Activated naive CD4-positive, alpha-beta T cell treated with anti-CD3 and anti-CD28 coated beads, Interleukin-2, amount 50 U/mL, for 72 hours (primary cell): ENCODE data around the gene ADARB2. TPM values are rescaled to one million over a fixed set of nuclear protein-coding genes. Genes with fewer than 3 reads are reported as not detected.
"Not testable (repeated sequence)": the region's sequence is repeated elsewhere in the genome, so short reads cannot be mapped to it uniquely, and the experiment has no call there.

Experiments
- ATAC-seq, 2 donors: fragments of 150-1000 bp; cut with Tn5 transposase; 2 replicates each; pipeline ENCODE4 v1.10.0; 2021; ENCODE audit warnings: mild to moderate bottlenecking in 2 of 2, moderate library complexity in 2 of 2
- DNase-seq, 2 donors: peaks; one replicate each; pipeline ENCODE4 v3.0.0; 2021 to 2022; ENCODE audit warnings: low spot score in 2 of 2
- H3K27ac Mint-ChIP-seq, 2 donors: one replicate each; pipeline ENCODE4 v1.8.0; 2022; ENCODE audit warnings: mild to moderate bottlenecking in 2 of 2, mixed read lengths in 2 of 2
- H3K36me3 Mint-ChIP-seq, 2 donors: one replicate each; pipeline ENCODE4 v1.8.0; 2022; ENCODE audit warnings: mixed read lengths in 2 of 2
- H3K9me3 Mint-ChIP-seq, 2 donors: one replicate each; pipeline ENCODE4 v1.8.0; 2022; ENCODE audit warnings: mixed read lengths in 2 of 2
- total RNA-seq, 2 donors: library from RNA; stranded (reverse); gene quantifications; one replicate each; pipeline ENCODE4 v1.2.3, GENCODE V29; 2022

ADARB2 gene
- total RNA-seq, 2 donors from 2014 or later: 0.27 TPM; not detected in 1

- DNase-seq: no peak
- Mint-ChIP-seq H3K27ac (no peak overlapping the region), H3K9me3 (peaks cover 0 to 3% of the 10 kb centered on the region in 2 donors), H3K36me3 (no peaks in the 10 kb centered on the region)
- no peak for ATAC-seq
Measured at GRCh38 chr10:1465993-1466764, 271.1 kb downstream of the ADARB2 start.

DNA sequence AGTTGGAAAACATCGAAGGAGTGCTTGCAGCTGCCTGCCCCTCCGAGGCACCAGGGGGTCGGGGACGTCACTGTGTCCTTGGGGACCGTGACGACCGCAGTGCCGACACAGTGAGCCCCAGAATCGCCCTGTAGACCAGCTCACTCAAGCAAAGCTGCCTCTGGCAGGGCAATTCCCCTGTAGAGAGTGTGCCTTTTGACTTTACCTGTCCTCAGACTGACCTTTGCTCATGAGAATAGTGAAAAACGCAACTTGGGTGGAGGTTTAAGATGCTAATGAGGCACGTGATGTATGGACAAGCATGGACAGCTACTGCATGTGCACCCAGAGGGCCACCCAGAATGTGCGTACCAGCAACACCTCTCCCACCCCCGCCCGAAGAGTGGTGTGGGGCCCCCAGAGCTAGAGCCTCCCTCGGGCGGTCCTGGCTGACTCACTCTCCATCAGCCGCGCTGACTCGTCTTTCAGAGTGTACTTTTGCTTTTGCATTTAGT is 271.9 kb downstream of the ADARB2 start:
- H3K27ac Mint-ChIP-seq: no peak overlapping the region
- DNase-seq: no peak
- no peaks in the 10 kb centered on the region for H3K36me3 Mint-ChIP-seq
- H3K9me3 Mint-ChIP-seq: peaks cover 0 to 3% of the 10 kb centered on the region in 2 donors
- peak in 1 of 2 donors; percentile 28 for ATAC-seq

- DNase-seq (no peak), ATAC-seq (no peak)
- Mint-ChIP-seq H3K9me3 (peaks cover 0 to 3% of the 10 kb centered on the region in 2 donors), H3K27ac (no peak overlapping the region), H3K36me3 (no peaks in the 10 kb centered on the region)
Measured at GRCh38 chr10:1464881-1465417, 272.4 kb downstream of the ADARB2 start.

DNA sequence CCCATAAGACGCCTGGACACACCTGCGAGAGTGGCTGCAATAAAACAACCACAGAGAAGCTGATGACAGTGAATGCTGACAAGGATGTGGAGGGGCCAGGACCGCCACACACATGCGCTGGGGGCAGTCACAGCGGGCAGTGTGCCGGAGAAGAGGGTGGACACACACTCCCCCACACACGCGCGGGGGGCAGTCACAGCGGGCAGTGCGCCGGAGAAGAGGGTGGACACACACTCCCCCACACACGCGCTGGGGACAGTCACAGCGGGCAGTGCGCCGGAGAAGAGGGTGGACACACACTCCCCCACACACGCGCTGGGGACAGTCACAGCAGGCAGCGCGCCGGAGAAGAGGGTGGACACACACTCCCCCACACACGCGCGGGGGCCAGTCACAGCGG is 273.4 kb downstream of the ADARB2 start:
- H3K9me3 Mint-ChIP-seq, H3K36me3 Mint-ChIP-seq, H3K27ac Mint-ChIP-seq, ATAC-seq, DNase-seq: not testable (repeated sequence)

DNA sequence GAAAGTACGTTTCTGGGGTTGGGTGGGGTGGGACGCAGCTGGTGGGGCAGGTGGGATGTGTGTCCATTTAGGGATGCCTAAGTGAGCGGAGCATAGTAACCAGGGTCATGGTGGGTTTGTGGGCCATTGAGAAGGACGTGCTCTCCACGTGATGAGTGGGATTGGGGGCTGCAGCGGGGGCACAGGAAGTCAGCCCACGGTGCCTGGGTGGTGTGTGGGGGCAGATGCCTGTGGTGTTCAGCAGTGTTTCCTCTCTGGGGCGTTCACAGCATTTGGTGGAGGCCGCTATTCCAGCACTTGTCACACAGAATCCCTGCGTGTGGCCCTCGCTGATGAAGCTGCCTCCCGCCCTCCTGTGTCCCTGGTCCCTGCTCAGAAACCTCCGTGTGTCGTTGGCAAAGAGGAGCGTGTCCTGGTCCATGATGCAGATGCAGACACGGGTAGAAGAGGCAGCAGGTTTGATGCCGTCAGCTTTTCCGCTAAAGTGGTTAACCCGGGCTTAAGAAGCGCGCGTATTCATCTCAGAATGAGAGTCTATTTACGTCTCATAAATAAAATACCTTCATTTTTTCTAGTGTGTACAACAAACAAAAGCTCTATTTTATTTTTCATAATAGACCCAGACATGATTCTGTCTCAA is 274.2 kb downstream of the ADARB2 start:
- DNase-seq (no peak), ATAC-seq (no peak)
- no peaks in the 10 kb centered on the region for H3K36me3 Mint-ChIP-seq
- H3K9me3 Mint-ChIP-seq: peaks cover 0 to 3% of the 10 kb centered on the region in 2 donors
- H3K27ac Mint-ChIP-seq: no peak overlapping the region

- Mint-ChIP-seq H3K36me3 (no peaks in the 10 kb centered on the region), H3K27ac (no peak overlapping the region), H3K9me3 (peaks cover 0 to 3% of the 10 kb centered on the region in 2 donors)
- ATAC-seq: no peak
- DNase-seq: no peak
Measured at GRCh38 chr10:1462521-1462920, 274.8 kb downstream of the ADARB2 start.

- H3K9me3 Mint-ChIP-seq: peaks cover 0 to 3% of the 10 kb centered on the region in 2 donors
- DNase-seq (no peak), ATAC-seq (no peak)
- H3K36me3 Mint-ChIP-seq: no peaks in the 10 kb centered on the region
- no peak overlapping the region for H3K27ac Mint-ChIP-seq
Measured at GRCh38 chr10:1462032-1462431, 275.3 kb downstream of the ADARB2 start.

GRCh38 chr10:1461016-1461415 is 276.3 kb downstream of the ADARB2 start:
- Mint-ChIP-seq H3K27ac (no peak overlapping the region), H3K9me3 (peaks cover 0 to 3% of the 10 kb centered on the region in 2 donors), H3K36me3 (no peaks in the 10 kb centered on the region)
- ATAC-seq: no peak
- DNase-seq: no peak

- H3K9me3 Mint-ChIP-seq, H3K27ac Mint-ChIP-seq, ATAC-seq, H3K36me3 Mint-ChIP-seq, DNase-seq: not testable (repeated sequence)
Measured at GRCh38 chr10:1459664-1460063, 277.7 kb downstream of the ADARB2 start.

DNA sequence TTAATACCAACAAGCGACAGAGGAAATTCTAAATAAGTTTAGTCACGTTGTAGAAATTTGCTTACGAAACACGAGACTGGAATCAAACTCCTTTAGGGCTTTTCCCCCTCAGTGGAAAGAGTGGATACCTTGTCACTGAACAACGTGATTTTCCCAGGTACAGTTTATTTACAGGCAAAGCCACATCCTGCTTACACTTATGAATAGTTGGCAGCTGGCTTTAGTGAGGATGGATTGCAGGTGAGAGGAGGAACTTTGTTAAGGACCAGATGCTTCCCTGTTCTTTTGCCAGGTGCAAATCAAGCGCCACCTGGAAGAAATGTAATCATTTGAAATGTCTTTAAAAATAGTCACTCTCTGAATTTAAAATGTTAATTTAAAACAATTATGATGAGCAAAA is 282.4 kb downstream of the ADARB2 start:
- Mint-ChIP-seq H3K36me3 (peaks cover 5 to 15% of the 10 kb centered on the region in 2 donors), H3K9me3 (peaks cover 10 to 11% of the 10 kb centered on the region in 2 donors)

DNA sequence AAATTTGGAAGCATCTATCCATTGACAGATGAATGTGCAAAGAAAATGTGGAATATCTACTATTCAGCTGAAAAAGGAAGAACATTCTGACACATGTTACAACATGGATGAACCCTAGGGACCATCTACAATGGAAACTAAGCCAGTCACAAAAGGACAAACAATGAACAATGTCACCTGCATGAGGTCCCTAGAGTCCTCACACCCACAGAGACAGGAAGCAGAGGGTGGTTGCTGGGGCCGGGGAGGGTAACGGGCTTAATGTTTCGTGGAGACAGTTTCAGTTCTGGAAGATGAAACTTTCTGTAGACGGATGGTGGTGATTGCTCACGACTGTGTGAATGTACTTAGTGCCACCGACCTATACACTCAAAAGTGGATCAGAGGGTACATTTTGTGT is 282.9 kb downstream of the ADARB2 start:
- H3K9me3 Mint-ChIP-seq: peaks cover 10 to 11% of the 10 kb centered on the region in 2 donors
- peaks cover 5 to 15% of the 10 kb centered on the region in 2 donors for H3K36me3 Mint-ChIP-seq
- H3K27ac Mint-ChIP-seq: peak overlapping the region in 1 of 2 donors; percentile 4
- ATAC-seq (peak; percentile 20 to 82), DNase-seq (no peak)

More for the DNA sequence above, 282.4 kb downstream of the ADARB2 start:
- ATAC-seq: no peak
- no peak overlapping the region for H3K27ac Mint-ChIP-seq
- no peak for DNase-seq

DNA sequence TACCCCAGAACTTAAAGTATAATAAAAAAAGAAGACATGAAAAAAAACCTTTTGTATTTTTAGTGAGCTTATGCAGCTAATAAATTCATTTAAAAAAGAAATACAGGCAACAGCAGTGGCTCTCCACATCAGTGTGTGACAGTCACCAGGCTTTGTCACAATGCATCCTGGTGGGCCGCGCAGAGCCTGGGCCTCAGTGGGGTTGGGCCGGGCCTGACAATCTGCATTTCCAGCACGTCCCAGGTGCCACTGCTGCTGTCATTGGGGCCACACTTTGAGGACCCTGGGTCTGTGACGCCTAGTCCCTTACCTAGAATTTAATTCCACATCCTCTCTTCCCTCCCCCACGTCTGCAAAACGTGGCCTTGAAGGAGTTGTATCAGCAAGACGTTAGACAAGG is 284.5 kb downstream of the ADARB2 start:
- Mint-ChIP-seq H3K9me3 (peaks cover 10 to 11% of the 10 kb centered on the region in 2 donors), H3K27ac (no peak overlapping the region), H3K36me3 (peaks cover 5 to 15% of the 10 kb centered on the region in 2 donors)
- DNase-seq (no peak), ATAC-seq (no peak)

DNA sequence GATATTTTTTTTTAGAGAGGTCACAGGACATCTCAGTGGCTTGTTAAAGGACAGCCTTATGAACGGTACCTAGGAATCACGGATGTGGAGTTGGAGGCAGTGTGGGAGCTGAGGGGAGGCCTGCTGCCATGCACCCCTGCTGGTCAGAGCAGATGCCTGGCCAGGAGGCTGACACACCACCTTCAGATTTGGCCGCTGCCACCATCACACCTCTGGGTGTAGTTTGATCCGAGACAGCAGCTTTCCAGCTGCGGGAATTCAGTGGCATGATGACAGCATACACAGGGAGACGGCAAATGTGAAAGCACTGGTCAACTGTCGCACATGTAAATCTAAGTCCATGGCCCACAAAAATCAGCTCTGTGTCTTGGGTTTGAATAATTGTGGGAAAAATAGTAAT is 285.4 kb downstream of the ADARB2 start:
- H3K27ac Mint-ChIP-seq: no peak overlapping the region
- H3K9me3 Mint-ChIP-seq: peaks cover 10 to 11% of the 10 kb centered on the region in 2 donors
- peaks cover 5 to 15% of the 10 kb centered on the region in 2 donors for H3K36me3 Mint-ChIP-seq
- ATAC-seq (no peak), DNase-seq (no peak)

DNA sequence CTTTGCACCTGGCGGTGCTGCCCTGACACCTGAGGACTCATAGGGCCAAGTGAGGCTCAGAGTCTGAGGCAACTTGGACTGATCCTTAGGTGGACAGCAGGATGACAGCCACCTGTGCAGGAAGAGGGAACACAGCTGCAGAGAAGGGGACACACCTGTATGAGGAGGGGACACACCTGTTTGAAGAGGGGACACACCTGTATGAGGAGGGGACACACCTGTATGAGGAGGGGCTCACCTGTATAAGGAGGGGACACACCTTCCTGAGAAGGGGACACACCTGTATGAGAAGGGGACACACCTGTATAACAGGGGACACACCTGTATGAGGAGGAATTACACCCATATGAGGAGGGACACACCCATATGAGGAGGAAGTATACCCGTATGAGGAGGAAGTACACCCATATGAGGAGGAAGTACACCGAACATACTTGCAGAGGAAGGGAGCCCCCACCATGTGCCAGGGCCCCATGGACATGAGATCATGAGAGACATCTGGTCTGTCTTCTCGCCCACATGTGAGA is 285.9 kb downstream of the ADARB2 start:
- DNase-seq (no peak), ATAC-seq (no peak)
- H3K27ac Mint-ChIP-seq: no peak overlapping the region
- H3K9me3 Mint-ChIP-seq: peaks cover 10 to 11% of the 10 kb centered on the region in 2 donors
- H3K36me3 Mint-ChIP-seq: peaks cover 5 to 15% of the 10 kb centered on the region in 2 donors

- peaks cover 5 to 15% of the 10 kb centered on the region in 2 donors for H3K36me3 Mint-ChIP-seq
- H3K27ac Mint-ChIP-seq: no peak overlapping the region
- no peak for ATAC-seq
- DNase-seq: no peak
- H3K9me3 Mint-ChIP-seq: peaks cover 10 to 11% of the 10 kb centered on the region in 2 donors
Measured at GRCh38 chr10:1449572-1450205, 287.6 kb downstream of the ADARB2 start.

GRCh38 chr10:1449021-1449420 is 288.3 kb downstream of the ADARB2 start:
- Mint-ChIP-seq H3K27ac (no peak overlapping the region), H3K9me3 (peaks cover 10 to 11% of the 10 kb centered on the region in 2 donors), H3K36me3 (peaks cover 5 to 15% of the 10 kb centered on the region in 2 donors)
- ATAC-seq: no peak
- DNase-seq: no peak
